B cell (primary cell): ENCODE data around the gene WDR1. TPM values are rescaled to one million over a fixed set of nuclear protein-coding genes. Genes with fewer than 3 reads are reported as not detected.

Experiments used
- ATAC-seq: fragments of 200-7000 bp; cut with Tn5 transposase; one replicate; pipeline ENCODE4 v1.10.0; 2021; ENCODE audit warnings: low read depth, mild to moderate bottlenecking, moderate number of reproducible peaks, moderate library complexity
- CTCF ChIA-PET: fragments of 350-600 bp; sonication (Branson Sonifier 250); formaldehyde crosslinking; loops from one replicate; lab custom pipeline; 2021; ENCODE audit warnings: antibody characterized with exemption, inconsistent platforms; lab: Charles Lee
- POLR2A ChIA-PET: fragments of 350-600 bp; sonication (Branson Sonifier 250); formaldehyde crosslinking; loops from one replicate; lab custom pipeline; 2021; ENCODE audit warnings: antibody characterized with exemption; lab: Charles Lee
- DNase-seq: peaks from one replicate; pipeline ENCODE4 v3.0.0; 2013
- H2AFZ ChIP-seq: 2 replicates; pipeline ENCODE4 v1.6.1; 2012; ENCODE audit warnings: mild to moderate bottlenecking, low read depth, low read length; ENCODE audit not compliant: insufficient read depth, poor library complexity, severe bottlenecking
- H3K27ac ChIP-seq, 2 donors: 1 replicate in 1 of 2; 2 replicates in 1 of 2; pipeline ENCODE4 v1.5.1; 2012 to 2013; ENCODE audit warnings: low read length in 2 of 2, mild to moderate bottlenecking in 2 of 2, moderate library complexity in 1 of 2
- H3K27me3 ChIP-seq, 4 experiments: fragments of 200-600 bp in 1 of 4; sonication (generic) in 1 of 4; replicated peaks in 1 of 4; 1 replicate in 2 of 4; 2 replicates in 2 of 4; pipeline versions ENCODE4 v1.6.1 to v1.7.0; 2013 to 2016; ENCODE audit warnings: low read length in 3 of 4, mild to moderate bottlenecking in 2 of 4, mixed read lengths in 1 of 4, moderate library complexity in 1 of 4; ENCODE audit not compliant: insufficient read depth in 4 of 4, control insufficient read depth in 3 of 4; ENCODE audit errors: control extremely low read depth in 1 of 4
- H3K36me3 ChIP-seq, 2 experiments: replicated peaks in 1 of 2; 1 replicate in 1 of 2; 2 replicates in 1 of 2; pipeline versions ENCODE4 v1.6.1 to v1.7.1; 2013; ENCODE audit warnings: low read length in 1 of 2; ENCODE audit not compliant: insufficient read depth in 2 of 2, control insufficient read depth in 1 of 2; ENCODE audit errors: control extremely low read depth in 1 of 2, extremely low read depth in 1 of 2
- H3K4me1 ChIP-seq, 2 donors: fragments of 200-600 bp in 1 of 2; sonication (generic) in 1 of 2; 1 replicate in 1 of 2; 2 replicates in 1 of 2; pipeline versions ENCODE4 v1.5.1 to v1.6.1; 2013 to 2017; ENCODE audit warnings: low read length in 2 of 2; ENCODE audit not compliant: control insufficient read depth in 2 of 2, insufficient read depth in 2 of 2
- H3K4me2 ChIP-seq: replicated peaks from 2 replicates; pipeline ENCODE3; 2012; ENCODE audit warnings: mild to moderate bottlenecking, low read depth, low read length; ENCODE audit not compliant: poor library complexity, severe bottlenecking
- H3K4me3 ChIP-seq, 5 experiments: fragments of 200-600 bp in 1 of 5; sonication (generic) in 1 of 5; 1 replicate in 3 of 5; 2 replicates in 2 of 5; pipeline versions ENCODE4 v1.5.1 to v1.7.0; 2011 to 2016; ENCODE audit warnings: low read length in 4 of 5, mild to moderate bottlenecking in 4 of 5, low read depth in 2 of 5, control low read depth in 1 of 5, moderate library complexity in 1 of 5; ENCODE audit not compliant: insufficient read depth in 1 of 5; ENCODE audit errors: control extremely low read depth in 1 of 5, extremely low read depth in 1 of 5
- H3K79me2 ChIP-seq: fragments of 200-600 bp; sonication (generic); one replicate; pipeline ENCODE4 v1.6.0; 2016; ENCODE audit warnings: low read length; ENCODE audit not compliant: control insufficient read depth, insufficient read depth
- H3K9ac ChIP-seq: fragments of 200-600 bp; sonication (generic); 2 replicates; pipeline ENCODE4 v1.6.1; 2017; ENCODE audit warnings: mild to moderate bottlenecking, low read length, moderate library complexity
- H3K9me3 ChIP-seq, 3 donors: one replicate each; pipeline versions ENCODE4 v1.6.1 to v1.7.1; 2013; ENCODE audit warnings: low read length in 2 of 3; ENCODE audit not compliant: control insufficient read depth in 2 of 3, insufficient read depth in 1 of 3; ENCODE audit errors: control extremely low read depth in 1 of 3
- H4K20me1 ChIP-seq: 2 replicates; pipeline ENCODE4 v1.6.0; 2012; ENCODE audit warnings: mild to moderate bottlenecking, low read length; ENCODE audit not compliant: insufficient read depth, control insufficient read depth, poor library complexity, severe bottlenecking
- H3K27ac Mint-ChIP-seq: one replicate; pipeline ENCODE4 v1.8.0; 2021; ENCODE audit warnings: mixed read lengths
- H3K27me3 Mint-ChIP-seq: one replicate; pipeline ENCODE4 v1.8.0; 2021; ENCODE audit warnings: mixed read lengths
- H3K4me1 Mint-ChIP-seq: one replicate; pipeline ENCODE4 v1.8.0; 2021; ENCODE audit warnings: mixed read lengths
- H3K4me3 Mint-ChIP-seq: one replicate; pipeline ENCODE4 v1.8.0; 2021; ENCODE audit warnings: mixed read lengths
- H3K9me3 Mint-ChIP-seq: one replicate; pipeline ENCODE4 v1.8.0; 2022; ENCODE audit warnings: mixed read lengths; ENCODE audit not compliant: insufficient read depth
- CTCF ChIP-seq: fragments of 200-600 bp; IDR thresholded peaks from one replicate; pipeline ENCODE4 v1.8.0; 2022; ENCODE audit warnings: antibody characterized with exemption, mild to moderate bottlenecking
- EZH2 ChIP-seq: IDR thresholded peaks from 2 replicates; pipeline ENCODE4 v1.6.1; 2012; ENCODE audit warnings: borderline replicate concordance, low read depth, mild to moderate bottlenecking, moderate library complexity, low read length; ENCODE audit not compliant: insufficient read depth, poor library complexity, severe bottlenecking
- WGBS: methylation state at CpG from one replicate; pipeline ENCODE4 v1.1.5; 2013; ENCODE audit warnings: missing lambda C conversion rate; ENCODE audit not compliant: insufficient coverage; 5-methylcytosine and 5-hydroxymethylcytosine counted together
- intact Hi-C: fragments of 100-400 bp; cut with micrococcal nuclease; formaldehyde crosslinking; loops from one replicate; pipeline ENCODE4 v1.10.0; 2022
- polyA plus RNA-seq: library from polyadenylated mRNA; depleted of rRNA; stranded (reverse); fragments of >200 nt; gene quantifications from 2 replicates; pipeline ENCODE4 v1.2.3, GENCODE V29; 2012
- total RNA-seq, 2 donors: library from RNA; stranded (reverse); fragments of 120-200 nt in 1 of 2; gene quantifications; 1 replicate in 1 of 2; 2 replicates in 1 of 2; pipeline versions ENCODE4 v1.2.3 to v1.2.4, GENCODE V29; 2013 to 2022

Gene WDR1
- total and polyA plus RNA-seq, 2 donors (not counting 1 experiment from before 2014, with no cell fraction given) = 134 to 217 TPM

- Histone ChIP-seq H3K79me2 (peaks cover 5% of the 10 kb centered on the region), H3K9ac (no peak overlapping the region), H3K9me3 (no peaks in the 10 kb centered on the region), H3K27ac (no peak overlapping the region), H3K36me3 (no peaks in the 10 kb centered on the region), H2AFZ (no peak overlapping the region), H3K27me3 (peaks cover 0 to 10% (median 1%) of the 10 kb centered on the region in 4 experiments), H3K4me3 (no peak overlapping the region), H4K20me1 (no peaks in the 10 kb centered on the region), H3K4me2 (no peak overlapping the region), H3K4me1 (peaks cover 13 to 17% of the 10 kb centered on the region in 2 donors)
- 91% methylated on average over 6 of the region's 12 CpGs for WGBS
- ATAC-seq (no peak), DNase-seq (no peak)
- ChIA-PET POLR2A (no interaction called here), CTCF (interaction anchor here (0.6 to 1.8 kb wide), 3 partner anchors 27 to 395 kb away, joined by 3 to 4 read pairs (median 3); no protein-coding TSS in a partner anchor)
- H3K9me3 Mint-ChIP-seq = no peaks in the 10 kb centered on the region
- no peak overlapping the region for H3K4me3 Mint-ChIP-seq
- intact Hi-C loops = no loop called here
- H3K27ac Mint-ChIP-seq = no peak overlapping the region
- TF ChIP-seq EZH2 (no peak), CTCF (no peak)
- peaks cover 34% of the 10 kb centered on the region for H3K27me3 Mint-ChIP-seq
- H3K4me1 Mint-ChIP-seq = peaks cover 18% of the 10 kb centered on the region
These were observed 5.8 kb upstream of the WDR1 start for GRCh38 chr4:10122236-10122932.

GRCh38 chr4:10121568-10122208, 5.1 kb upstream of the WDR1 start:
- Histone ChIP-seq H3K4me2 (no peak overlapping the region), H3K79me2 (peaks cover 5% of the 10 kb centered on the region), H3K9me3 (no peaks in the 10 kb centered on the region), H3K9ac (no peak overlapping the region), H3K27me3 (peaks cover 0 to 10% (median 1%) of the 10 kb centered on the region in 4 experiments), H3K36me3 (no peaks in the 10 kb centered on the region), H3K27ac (no peak overlapping the region), H3K4me1 (peaks cover 14 to 21% of the 10 kb centered on the region in 2 donors), H4K20me1 (no peaks in the 10 kb centered on the region), H3K4me3 (no peak overlapping the region), H2AFZ (no peak overlapping the region)
- TF ChIP-seq EZH2 (no peak), CTCF (no peak)
- CTCF ChIA-PET = interaction anchor here (1.2 to 1.8 kb wide), 3 partner anchors 9 to 36 kb away, joined by 3 to 4 read pairs (median 3); no protein-coding TSS in a partner anchor
- WGBS = 34% methylated on average over 6 of the region's 10 CpGs
- DNase-seq = no peak
- no peak overlapping the region for H3K4me3 Mint-ChIP-seq
- H3K9me3 Mint-ChIP-seq = no peaks in the 10 kb centered on the region
- peaks cover 21% of the 10 kb centered on the region for H3K4me1 Mint-ChIP-seq
- intact Hi-C loops = no loop called here
- peaks cover 27% of the 10 kb centered on the region for H3K27me3 Mint-ChIP-seq
- no peak for ATAC-seq
- H3K27ac Mint-ChIP-seq = no peak overlapping the region
- POLR2A ChIA-PET = no interaction called here
